ENCODE results near the gene TOX2. TPM values are rescaled to one million over a fixed set of nuclear protein-coding genes. Genes with fewer than 3 reads are reported as not detected.
A peak's percentile ranks its signal among the peaks of the same experiment; 100 is the strongest.

TOX2 gene
- total RNA-seq, 1 experiment from 2014 or later = 1.7 TPM

- no peaks in the 10 kb centered on the region for H3K79me1 ChIP-seq (ENCODE audit: insufficient read depth, low read depth, low read length, poor library complexity, severe bottlenecking)
- no peak overlapping the region for H3K18ac ChIP-seq (ENCODE audit: insufficient read length, low read depth, low read length)
- H2BK5ac ChIP-seq (ENCODE audit: insufficient read length, low read length) = no peak overlapping the region
- H3K27me3 Mint-ChIP-seq (ENCODE audit: low read depth) = peaks cover 2% of the 10 kb centered on the region
- no peaks in the 10 kb centered on the region for H4K20me1 ChIP-seq (ENCODE audit: control insufficient read depth, insufficient read depth, insufficient read length)
- no peaks in the 10 kb centered on the region for H3K36me3 Mint-ChIP-seq (ENCODE audit: insufficient read depth in 1 of 3, low read depth in 3 of 3)
- H3K9me3 Mint-ChIP-seq = no peaks in the 10 kb centered on the region
- no peak overlapping the region for H3K23ac ChIP-seq (ENCODE audit: insufficient read length, low read depth, low read length)
- no peak overlapping the region for H3K14ac ChIP-seq (ENCODE audit: insufficient read depth, low read length)
- no peak overlapping the region for H2BK20ac ChIP-seq (ENCODE audit: low read depth, low read length, poor library complexity, severe bottlenecking)
- no peak overlapping the region for H2AFZ ChIP-seq (ENCODE audit: low read length)
- no peaks in the 10 kb centered on the region for H3K79me2 ChIP-seq (ENCODE audit: insufficient read depth, low read length)
- no peak overlapping the region; a peak in 1 of 7 replicates for H3K27ac Mint-ChIP-seq
- no peaks in the 10 kb centered on the region for H3K9me3 ChIP-seq (ENCODE audit: control insufficient read depth, low read depth, low read length)
- peak; percentile 14 for DNase-seq
- no peak overlapping the region for H3K4me3 Mint-ChIP-seq
- H3K4me1 Mint-ChIP-seq = no peaks in the 10 kb centered on the region
- H3T11ph ChIP-seq (ENCODE audit: low read length) = no peak overlapping the region
- H4K8ac ChIP-seq (replicated peaks; ENCODE audit: insufficient read length, low read depth, low read length) = no peak overlapping the region
- no peaks in the 10 kb centered on the region for H3K23me2 ChIP-seq (ENCODE audit: insufficient read length, low read depth, low read length, poor library complexity, severe bottlenecking)
- H2BK120ac ChIP-seq (ENCODE audit: low read depth, low read length, poor library complexity, severe bottlenecking) = no peak overlapping the region
- H2BK12ac ChIP-seq (ENCODE audit: insufficient read length, low read depth, low read length) = no peak overlapping the region
- H3K56ac ChIP-seq (ENCODE audit: insufficient read length, low read depth, low read length) = no peak overlapping the region
- H3K4me1 ChIP-seq (ENCODE audit: insufficient read depth, low read length) = no peaks in the 10 kb centered on the region
- H3K4ac ChIP-seq (ENCODE audit: low read depth, low read length) = no peak overlapping the region
- TF ChIP-seq CTCF (conservative IDR thresholded peaks at IDR 0.05) = no peak
- no peak overlapping the region for H4K5ac ChIP-seq (ENCODE audit: insufficient read length, low read depth, low read length)
- H3K4me2 ChIP-seq (ENCODE audit: insufficient read depth, insufficient read length, low read length) = no peak overlapping the region
- H3K27ac ChIP-seq (ENCODE audit: insufficient read length, low read depth, low read length) = no peak overlapping the region
- H3K9ac ChIP-seq (ENCODE audit: extremely low read depth, insufficient read length, low read length) = no peak overlapping the region
- no peak overlapping the region for H2AK5ac ChIP-seq (ENCODE audit: insufficient read length, low read length)
- no peak overlapping the region for H4K91ac ChIP-seq (ENCODE audit: insufficient read length, low read depth, low read length)
- no peaks in the 10 kb centered on the region for H3K27me3 ChIP-seq (ENCODE audit: insufficient read depth, low read length)
- H2BK15ac ChIP-seq (ENCODE audit: low read depth, low read length) = no peak overlapping the region
- WGBS (ENCODE audit: extremely low coverage, insufficient read length, low lambda C conversion rate) = no CpG with 5 or more reads among the region's 9 CpGs
Measured at GRCh38 chr20:44010162-44010704, 95.6 kb downstream of the TOX2 start.
